HEK293 (cell line): ENCODE results near the gene SLC30A3.

Experiments
- BCL11A ChIP-seq: fragments of 450-650 bp; formaldehyde crosslinking; IDR thresholded peaks from 2 replicates; pipeline ENCODE4 v1.5.1; 2016; ENCODE audit warnings: low read depth, missing biosample characterization, missing genetic modification characterization
- HIC1 ChIP-seq: fragments of 450-650 bp; formaldehyde crosslinking; IDR thresholded peaks from 2 replicates; pipeline ENCODE4 v1.5.1; 2016; ENCODE audit warnings: missing biosample characterization, missing genetic modification characterization
- KLF8 ChIP-seq: fragments of 450-650 bp; formaldehyde crosslinking; IDR thresholded peaks from 2 replicates; pipeline ENCODE4 v1.5.1; 2016; ENCODE audit warnings: missing biosample characterization, missing genetic modification characterization
- PATZ1 ChIP-seq: fragments of 450-650 bp; formaldehyde crosslinking; IDR thresholded peaks from 2 replicates; pipeline ENCODE4 v1.5.1; 2016; ENCODE audit warnings: missing biosample characterization, missing genetic modification characterization
- PBX3 ChIP-seq: sonication (generic); formaldehyde crosslinking; IDR thresholded peaks from 2 replicates; pipeline ENCODE4 v1.8.1; 2022; ENCODE audit warnings: mild to moderate bottlenecking, moderate library complexity, missing genetic modification reagents
- PRDM10 ChIP-seq: fragments of 450-650 bp; formaldehyde crosslinking; IDR thresholded peaks from 2 replicates; pipeline ENCODE4 v1.5.1; 2016; ENCODE audit warnings: missing biosample characterization, missing genetic modification characterization
- SALL2 ChIP-seq: fragments of 450-650 bp; formaldehyde crosslinking; IDR thresholded peaks from 2 replicates; pipeline ENCODE4 v1.5.0; 2017; ENCODE audit warnings: missing biosample characterization, mild to moderate bottlenecking, missing genetic modification characterization, borderline replicate concordance
- ZBTB17 ChIP-seq: fragments of 450-650 bp; formaldehyde crosslinking; IDR thresholded peaks from 2 replicates; pipeline ENCODE4 v1.5.1; 2016; ENCODE audit warnings: missing biosample characterization, missing genetic modification characterization
- ZBTB21 ChIP-seq: fragments of 450-650 bp; formaldehyde crosslinking; IDR thresholded peaks from 2 replicates; pipeline ENCODE4 v1.5.1; 2017; ENCODE audit warnings: missing biosample characterization, missing genetic modification characterization
- ZFHX2 ChIP-seq: fragments of 450-650 bp; formaldehyde crosslinking; conservative IDR thresholded peaks from 2 replicates; pipeline ENCODE4 v1.5.1; 2016; ENCODE audit warnings: missing biosample characterization, missing genetic modification characterization
- ZNF112 ChIP-seq: fragments of 450-650 bp; formaldehyde crosslinking; IDR thresholded peaks from 2 replicates; pipeline ENCODE4 v1.5.0; 2017; ENCODE audit warnings: missing biosample characterization, missing genetic modification characterization
- ZNF174 ChIP-seq: fragments of 450-650 bp; formaldehyde crosslinking; IDR thresholded peaks from 2 replicates; pipeline ENCODE4 v1.5.0; 2017; ENCODE audit warnings: missing biosample characterization, mild to moderate bottlenecking, missing genetic modification characterization
- ZNF221 ChIP-seq: fragments of 450-650 bp; formaldehyde crosslinking; IDR thresholded peaks from 2 replicates; pipeline ENCODE4 v1.5.1; 2017; ENCODE audit warnings: missing biosample characterization, missing genetic modification characterization, borderline replicate concordance
- ZNF26 ChIP-seq: fragments of 450-650 bp; formaldehyde crosslinking; IDR thresholded peaks from 2 replicates; pipeline ENCODE4 v1.5.1; 2016; ENCODE audit warnings: missing biosample characterization, missing genetic modification characterization
- ZNF274 ChIP-seq, 2 experiments: fragments of 200-500 bp in 1 of 2; fragments of 450-650 bp in 1 of 2; sonication (Bioruptor generic) in 1 of 2; formaldehyde crosslinking in 1 of 2; IDR thresholded peaks; 2 replicates each; pipeline versions ENCODE4 v1.5.1 to v1.6.1; 2014 to 2016; ENCODE audit warnings: borderline replicate concordance in 1 of 2, inconsistent platforms in 1 of 2, low read length in 1 of 2, missing biosample characterization in 1 of 2, missing genetic modification characterization in 1 of 2
- ZNF324 ChIP-seq: fragments of 450-650 bp; formaldehyde crosslinking; IDR thresholded peaks from 2 replicates; pipeline ENCODE4 v1.5.1; 2016; ENCODE audit warnings: missing biosample characterization, missing genetic modification characterization
- ZNF362 ChIP-seq: fragments of 450-650 bp; formaldehyde crosslinking; IDR thresholded peaks from 2 replicates; pipeline ENCODE4 v1.5.1; 2016; ENCODE audit warnings: missing biosample characterization, missing genetic modification characterization
- ZNF426 ChIP-seq: fragments of 450-650 bp; formaldehyde crosslinking; IDR thresholded peaks from 2 replicates; pipeline ENCODE4 v1.5.1; 2017; ENCODE audit warnings: missing biosample characterization, missing genetic modification characterization, mild to moderate bottlenecking, inconsistent platforms, moderate library complexity
- ZNF514 ChIP-seq: fragments of 450-650 bp; formaldehyde crosslinking; IDR thresholded peaks from 2 replicates; pipeline ENCODE4 v1.5.1; 2016; ENCODE audit warnings: missing biosample characterization, missing genetic modification characterization
- ZNF585B ChIP-seq: fragments of 450-650 bp; formaldehyde crosslinking; IDR thresholded peaks from 2 replicates; pipeline ENCODE4 v1.5.1; 2016; ENCODE audit warnings: missing biosample characterization, missing genetic modification characterization
- ZNF626 ChIP-seq: fragments of 450-650 bp; sonication (Bioruptor Pico); formaldehyde crosslinking; IDR thresholded peaks from 2 replicates; pipeline ENCODE4 v1.5.1; 2018; ENCODE audit warnings: missing biosample characterization, missing genetic modification characterization, inconsistent platforms
- ZNF658 ChIP-seq: fragments of 450-650 bp; formaldehyde crosslinking; IDR thresholded peaks from 2 replicates; pipeline ENCODE4; 2016; ENCODE audit warnings: missing biosample characterization, missing genetic modification characterization
- ZNF707 ChIP-seq: fragments of 450-650 bp; formaldehyde crosslinking; IDR thresholded peaks from 2 replicates; pipeline ENCODE4 v1.5.1; 2016; ENCODE audit warnings: missing biosample characterization, missing genetic modification characterization
- ZNF830 ChIP-seq: fragments of 450-650 bp; IDR thresholded peaks from 2 replicates; pipeline ENCODE4 v1.5.0; 2018; ENCODE audit warnings: missing biosample characterization, missing genetic modification characterization, low read depth, mild to moderate bottlenecking, moderate library complexity

The SLC30A3 gene

GRCh38 chr2:27264753-27265535, 2.1 kb upstream of the SLC30A3 start (continued):
- TF ChIP-seq ZNF658 (tag by site-specific recombination) (no peak), ZNF707 (tag by site-specific recombination) (no peak), ZNF585B (tag by site-specific recombination) (no peak), ZNF221 (tag by site-specific recombination) (no peak), SALL2 (tag by site-specific recombination) (no peak), ZNF274 (IDR thresholded peaks at IDR 0.05; ENCODE audit: low read length) (no peak), ZNF274 (tag by site-specific recombination; IDR thresholded peaks at IDR 0.05; ENCODE audit: borderline replicate concordance) (no peak), KLF8 (tag by site-specific recombination) (peak; percentile 40; the same call in 1 of the 2 replicates), ZNF174 (tag by site-specific recombination) (no peak), ZNF112 (tag by site-specific recombination) (no peak), ZNF514 (tag by site-specific recombination) (no peak), PATZ1 (tag by site-specific recombination) (peak; percentile 77), ZNF362 (tag by site-specific recombination) (no peak), PBX3 (CRISPR knock-in tag) (peak; percentile 69; the same call in 1 of the 2 replicates), HIC1 (tag by site-specific recombination) (peak; percentile 94), ZNF830 (no peak), ZNF324 (no peak), ZNF426 (tag by site-specific recombination) (no peak), ZNF26 (no peak), BCL11A (tag by site-specific recombination) (0 out of 2 replicates have a peak, but pooled peaks have one; percentile 46), PRDM10 (tag by site-specific recombination) (peak; percentile 60; the same call in 1 of the 2 replicates), ZFHX2 (peak; percentile 93), ZNF626 (no peak), ZBTB17 (peak; percentile 44; the same call in 1 of the 2 replicates), ZBTB21 (tag by site-specific recombination) (peak; percentile 39; the same call in 1 of the 2 replicates)
